Neural cell (in vitro differentiated cells): ENCODE data around the gene PDXDC1.

Experiments
- CTCF ChIP-seq: fragments of 450-650 bp; IDR thresholded peaks from 2 replicates; pipeline ENCODE4 v1.5.1; 2014; ENCODE audit warnings: antibody characterized with exemption, mild to moderate bottlenecking, moderate library complexity; ENCODE audit not compliant: poor library complexity, severe bottlenecking
- MXI1 ChIP-seq: fragments of 450-650 bp; conservative IDR thresholded peaks from 2 replicates; pipeline ENCODE4 v1.6.1; 2014; ENCODE audit warnings: antibody characterized with exemption, mild to moderate bottlenecking; ENCODE audit not compliant: poor library complexity, severe bottlenecking

GRCh38 chr16:14963281-14964173, 11.3 kb upstream of the PDXDC1 start:
- TF ChIP-seq CTCF (no peak), MXI1 (no peak)
